GM19239 (cell line): ENCODE data around the gene MEGF11.

ENCODE experiments used
- DNase-seq: peaks from one replicate; pipeline ENCODE4 v3.0.0; 2011; ENCODE audit warnings: low spot score; ENCODE audit not compliant: insufficient read length
- FAIRE-seq: peaks from 2 replicates; lab custom pipeline; 2011; peaks lifted over from hg19 to GRCh38; lab: Jason Lieb, UNC

Gene MEGF11

DNA sequence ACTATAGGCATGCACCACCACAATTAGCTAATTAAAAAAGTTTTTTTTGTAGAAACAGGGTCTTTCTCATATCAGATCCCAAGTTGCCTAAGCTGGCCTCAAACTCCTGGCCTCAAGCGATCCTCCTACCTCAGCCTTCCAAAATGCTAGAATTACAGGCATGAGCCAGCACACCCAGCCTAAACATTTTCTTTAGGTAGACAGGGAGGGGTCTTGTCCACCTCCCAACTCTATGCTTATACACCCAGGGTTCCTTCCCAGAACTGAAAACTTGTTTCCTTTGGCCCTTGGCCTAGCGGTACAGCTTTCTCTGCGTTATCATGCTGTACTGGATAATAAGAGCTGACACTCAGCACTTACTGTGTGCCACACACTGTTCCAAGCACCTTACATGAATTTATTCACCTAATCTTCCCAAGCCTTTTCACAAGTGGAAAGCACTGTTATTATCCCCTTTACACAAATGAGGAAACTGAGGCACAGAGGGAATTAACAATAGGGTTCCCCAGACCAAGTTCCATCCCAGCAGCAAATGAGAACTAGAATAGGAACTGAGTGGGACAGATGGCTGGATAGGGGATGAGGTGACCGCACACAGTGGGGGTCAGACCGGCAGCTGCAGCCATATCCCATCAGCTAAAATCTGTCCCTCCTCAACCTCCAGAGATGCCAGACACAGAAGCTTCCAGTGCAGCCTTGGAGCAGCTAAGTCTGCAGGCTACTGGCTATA, 150.8 kb downstream of the MEGF11 start:
- FAIRE-seq (no peak), DNase-seq (no peak)

DNA sequence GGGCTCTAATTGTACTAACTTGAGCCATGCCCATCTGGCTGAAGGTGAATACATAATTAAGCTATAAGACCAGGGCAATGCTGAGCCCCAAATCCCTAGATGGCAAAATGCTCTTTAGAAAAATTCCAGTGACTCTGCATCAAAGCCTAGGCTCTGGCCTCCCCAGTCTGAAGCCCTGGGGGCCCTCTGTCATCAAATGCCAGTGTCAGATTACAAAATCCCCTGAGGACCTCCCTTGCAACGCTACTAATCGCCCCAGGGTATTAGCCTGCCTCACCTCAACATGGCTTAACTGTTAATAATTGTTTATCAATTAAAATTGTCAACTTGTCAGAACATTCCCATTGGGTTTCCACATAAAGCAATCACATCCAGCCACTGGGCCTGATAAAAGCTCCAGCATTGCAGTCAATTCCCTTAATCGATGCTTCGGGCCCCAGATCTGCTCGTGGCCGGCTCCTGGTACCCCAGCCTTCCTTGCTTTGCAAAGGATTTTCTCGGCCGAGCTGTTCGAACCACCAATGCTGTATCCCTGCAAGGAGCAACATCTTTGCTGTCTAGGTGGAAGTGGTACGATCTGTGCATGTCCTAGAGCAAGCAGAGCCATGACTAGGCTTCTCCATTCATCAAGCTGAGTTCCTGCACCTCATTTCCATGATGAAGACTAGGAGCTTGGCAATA, 151.7 kb downstream of the MEGF11 start:
- FAIRE-seq: no peak
- no peak for DNase-seq

DNA sequence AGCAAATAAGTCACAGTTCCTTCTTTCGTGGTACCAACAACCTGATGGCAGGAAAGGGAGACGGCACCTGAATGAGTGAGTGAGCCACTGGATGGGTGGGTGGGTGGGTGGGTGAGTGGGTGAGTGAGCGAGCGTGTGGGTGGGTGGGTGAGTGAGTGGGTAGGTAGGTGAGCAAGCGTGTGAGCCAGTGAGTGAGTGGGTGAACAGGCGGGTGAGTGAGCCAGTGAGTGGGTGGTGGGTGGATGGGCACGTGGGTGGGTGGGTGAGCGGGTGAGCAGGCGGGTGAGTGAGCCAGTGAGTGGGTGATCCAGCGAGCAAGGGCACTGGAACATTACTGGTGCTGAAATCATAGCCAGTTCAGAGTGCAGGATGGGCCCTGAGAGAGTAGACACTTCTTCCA, 152.8 kb downstream of the MEGF11 start:
- no peak for FAIRE-seq
- DNase-seq: no peak

DNA sequence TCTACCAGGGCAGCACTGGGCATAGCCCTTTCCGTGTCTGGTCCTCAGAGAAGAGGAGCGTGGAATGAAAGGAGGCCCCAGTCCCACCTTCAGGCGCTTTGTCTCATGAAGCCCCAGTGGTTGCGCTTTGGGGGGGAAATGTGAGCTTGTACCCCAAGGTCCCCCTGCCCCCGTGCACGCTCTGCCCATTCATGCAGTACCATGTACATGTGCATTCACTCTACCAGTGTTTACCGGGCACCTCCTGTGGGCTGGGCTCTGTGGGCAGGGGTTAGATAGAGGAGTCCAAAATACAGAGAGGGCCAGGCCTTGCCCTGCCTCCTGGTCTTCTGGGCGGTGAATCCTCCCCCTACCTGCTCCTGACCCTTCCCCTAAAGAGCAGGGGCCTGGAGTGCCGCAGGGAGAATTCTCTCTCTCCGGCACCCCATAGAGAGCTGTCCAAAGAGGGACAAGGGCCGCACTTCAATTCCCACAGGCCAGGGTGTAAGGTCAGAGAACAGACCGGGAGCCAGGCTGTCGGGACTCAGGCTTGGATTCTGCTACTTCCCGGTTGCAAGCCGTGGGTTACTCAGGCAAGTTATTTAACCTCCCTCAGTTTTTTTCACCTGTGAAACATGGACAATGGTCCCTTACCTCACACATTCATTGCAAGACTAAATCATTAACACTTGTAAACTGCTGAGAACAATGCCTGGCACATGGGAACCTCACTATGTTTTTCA, 153.4 kb downstream of the MEGF11 start:
- FAIRE-seq: no peak

DNA sequence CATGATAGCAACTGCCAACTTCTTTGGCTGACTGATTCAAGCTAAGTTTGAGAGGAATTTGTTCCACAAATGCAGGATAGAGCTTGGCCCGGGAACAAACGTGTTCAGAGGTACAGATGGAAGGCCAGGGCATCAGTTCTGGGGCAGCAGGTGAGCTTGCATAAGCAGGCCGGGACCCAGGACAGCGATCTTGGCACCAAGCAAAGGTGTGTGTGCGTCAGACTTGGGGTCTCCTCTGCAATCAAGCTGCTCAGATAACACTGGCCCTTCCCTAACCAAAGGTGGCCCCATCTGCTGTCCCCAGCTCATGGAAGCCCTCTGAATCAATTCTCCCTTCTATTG, 155.6 kb downstream of the MEGF11 start:
- DNase-seq: no peak
- FAIRE-seq: no peak

More for the DNA sequence above, 153.4 kb downstream of the MEGF11 start:
- no peak for DNase-seq

DNA sequence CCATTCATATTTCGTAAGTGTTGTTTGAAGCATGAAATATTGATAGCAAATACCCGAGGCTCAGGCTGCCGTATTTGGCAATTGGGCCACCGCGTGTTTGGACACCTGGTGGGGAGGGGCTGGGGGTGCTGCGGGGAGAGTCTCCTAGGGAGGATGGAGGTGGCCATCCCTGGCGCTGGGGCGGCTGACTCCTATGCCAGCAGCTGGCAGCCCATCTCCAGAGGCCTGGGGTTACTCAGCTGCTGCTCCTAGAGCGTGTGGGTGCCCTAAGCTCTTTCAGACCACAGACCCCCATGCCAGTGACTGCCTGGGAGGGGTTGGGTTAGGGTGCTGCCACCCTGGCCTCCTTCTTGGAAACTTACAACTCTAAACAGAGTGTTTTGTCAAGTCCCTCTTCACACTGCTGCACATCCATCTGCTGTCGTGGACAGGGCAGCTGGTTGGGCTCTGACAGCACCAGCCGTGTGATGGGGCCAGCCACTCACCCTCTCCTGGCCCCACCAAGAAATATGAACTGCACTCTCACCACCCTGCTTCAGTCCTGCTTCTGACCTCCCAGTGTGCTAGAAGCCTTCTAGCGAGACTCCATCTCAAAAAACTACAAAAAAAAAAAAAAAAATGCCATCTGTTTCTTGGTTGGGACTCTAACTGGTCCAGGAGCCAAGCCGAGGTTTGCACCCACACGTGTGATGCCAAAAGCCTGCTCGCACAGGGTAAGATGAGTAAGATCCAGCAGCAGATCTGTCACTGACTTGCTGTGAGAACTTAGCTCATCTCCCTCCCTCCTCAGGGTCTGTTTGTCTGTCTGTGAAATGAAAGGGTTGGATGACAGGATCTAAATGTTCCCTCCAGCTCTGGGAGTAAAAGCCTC, 156.2 kb downstream of the MEGF11 start:
- FAIRE-seq (no peak), DNase-seq (no peak)

DNA sequence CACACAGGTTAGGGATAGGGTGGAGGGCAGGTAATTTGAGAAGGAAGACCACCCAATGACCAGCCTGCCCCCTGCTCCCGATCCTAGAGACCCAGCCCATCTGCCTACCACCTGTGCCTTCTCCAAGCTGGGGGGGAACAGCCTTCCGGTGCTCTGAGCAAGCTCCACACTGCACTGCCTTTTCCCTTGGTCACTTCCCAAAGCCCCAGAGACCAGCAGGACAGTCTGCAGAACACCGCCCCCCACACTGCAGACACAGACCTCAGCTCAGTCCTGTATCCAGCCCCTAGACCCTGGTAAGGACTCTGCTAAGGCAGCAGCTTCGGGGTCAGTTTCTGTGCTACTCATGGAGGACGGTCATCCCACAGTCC, 156.9 kb downstream of the MEGF11 start:
- DNase-seq (no peak), FAIRE-seq (no peak)

DNA sequence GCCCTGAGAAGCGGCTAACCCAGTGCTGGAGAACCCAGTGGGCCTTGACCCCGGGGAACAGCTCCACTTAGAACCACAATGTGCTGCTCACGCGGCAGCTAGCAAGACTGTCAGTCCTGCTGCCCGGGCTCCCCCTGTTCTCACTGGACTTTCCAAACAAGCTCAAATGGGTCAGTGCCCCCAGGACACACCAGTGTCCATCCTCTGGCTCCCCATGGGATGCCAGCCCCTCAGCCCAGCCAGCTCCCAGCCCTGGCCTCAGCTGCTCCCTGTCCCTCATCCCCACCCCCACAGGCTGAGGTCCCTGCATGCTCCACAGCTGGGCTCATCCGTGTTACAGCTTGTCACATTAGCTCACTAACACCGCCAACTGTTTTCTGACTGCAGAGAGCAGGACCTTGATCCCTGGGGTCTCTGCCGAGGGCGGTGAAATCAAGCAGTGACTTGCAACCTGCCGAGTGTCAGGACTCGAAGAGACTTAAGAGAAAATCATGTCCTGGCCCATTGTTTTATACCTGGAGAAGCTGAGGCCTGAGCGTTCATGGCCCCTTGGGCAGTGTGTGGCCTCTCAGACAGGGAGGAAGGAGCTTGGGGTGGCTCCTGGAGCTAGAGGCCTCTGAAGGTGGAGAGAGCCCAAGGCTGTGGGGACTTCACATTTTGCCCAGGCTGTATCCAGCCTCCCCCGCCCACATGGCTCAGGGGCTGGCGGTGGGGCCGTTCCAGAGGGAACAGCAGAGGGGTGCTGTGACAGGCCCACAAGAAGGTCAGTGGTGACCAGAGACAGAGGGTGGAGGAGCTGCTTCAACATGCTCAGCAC, 157.5 kb downstream of the MEGF11 start:
- DNase-seq (no peak), FAIRE-seq (no peak)

DNA sequence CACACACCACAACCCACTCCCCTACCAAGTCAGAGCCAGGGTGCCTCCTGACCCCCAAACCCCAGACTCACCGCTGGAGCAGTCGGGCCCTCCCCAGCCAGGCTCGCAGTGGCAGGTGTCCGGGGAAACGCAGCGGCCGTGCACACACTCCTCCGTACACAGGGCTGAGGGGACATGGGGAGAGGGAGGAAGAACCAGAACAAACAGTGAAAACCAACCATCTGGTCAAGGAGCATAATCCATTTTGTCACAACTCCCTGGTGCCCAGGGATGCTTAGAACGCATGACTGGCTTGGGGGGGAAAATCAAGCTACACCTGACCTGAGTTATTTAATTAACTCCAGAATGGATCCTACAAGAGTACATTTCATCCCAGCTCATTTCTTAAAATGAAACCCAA, 159.2 kb downstream of the MEGF11 start:
- DNase-seq (no peak), FAIRE-seq (no peak)

DNA sequence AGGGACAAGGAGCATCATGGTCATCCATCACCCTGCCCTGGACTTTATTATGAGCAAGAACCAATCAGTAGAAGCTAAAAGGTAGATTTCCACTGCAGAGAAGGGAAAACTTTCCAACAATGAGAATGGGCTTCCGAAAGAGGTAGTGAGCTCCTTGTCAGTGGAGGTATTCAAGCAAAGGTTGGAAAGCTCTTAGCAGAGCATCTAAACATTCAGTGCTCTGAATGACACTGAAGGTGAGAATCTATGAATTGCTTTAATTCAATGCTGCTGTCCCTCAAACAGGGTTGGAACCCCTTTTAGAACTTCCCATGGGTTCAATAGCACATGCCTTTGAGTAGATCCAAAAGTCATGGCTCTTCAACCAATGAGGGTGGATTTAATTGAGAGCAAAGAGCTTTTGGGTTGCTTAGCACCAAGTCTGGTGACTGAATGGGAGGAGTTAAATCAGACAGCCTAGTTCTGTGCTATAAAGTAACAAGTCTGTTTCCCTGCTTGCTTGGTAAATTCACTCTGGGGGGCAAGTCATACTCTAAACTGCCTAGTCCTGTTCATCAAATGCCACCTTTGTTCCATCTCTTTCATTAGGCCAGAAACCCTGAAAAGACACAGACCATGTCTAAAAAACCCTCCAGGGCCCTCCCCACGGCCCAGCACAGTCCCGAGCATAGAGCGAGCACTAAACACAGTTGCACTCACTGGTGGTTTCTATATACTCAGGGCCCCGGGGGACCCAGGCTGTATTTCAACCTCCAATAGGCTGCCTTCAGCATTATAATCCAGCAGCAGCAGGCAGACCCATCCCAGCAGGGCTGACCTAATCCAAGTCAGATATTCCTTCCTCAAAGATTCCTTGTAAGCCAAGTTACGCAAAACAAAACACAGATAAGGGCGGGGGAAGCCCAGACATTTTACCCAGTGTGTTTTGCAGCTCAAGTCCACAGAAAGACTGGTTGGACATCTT, 161.2 kb downstream of the MEGF11 start:
- FAIRE-seq (no peak), DNase-seq (no peak)

DNA sequence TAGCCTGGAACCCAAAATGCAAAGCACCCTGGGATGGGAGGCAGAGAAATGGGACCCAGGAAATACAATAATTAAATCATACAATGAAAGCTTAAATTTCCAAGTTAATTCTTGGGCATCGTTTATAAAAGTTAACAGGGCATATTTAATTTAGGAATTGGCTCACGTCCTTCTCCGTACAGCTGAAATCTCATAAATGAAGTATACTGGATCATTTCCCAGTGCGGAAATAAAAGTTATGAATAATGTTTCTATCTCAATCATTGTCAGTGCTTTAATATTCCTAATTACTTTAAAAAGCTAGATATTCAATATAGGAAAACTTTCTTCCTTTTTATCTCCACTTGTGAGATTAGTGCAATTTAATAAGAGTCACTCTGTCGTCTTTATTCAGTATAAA, 164.0 kb downstream of the MEGF11 start:
- FAIRE-seq (no peak), DNase-seq (no peak)

DNA sequence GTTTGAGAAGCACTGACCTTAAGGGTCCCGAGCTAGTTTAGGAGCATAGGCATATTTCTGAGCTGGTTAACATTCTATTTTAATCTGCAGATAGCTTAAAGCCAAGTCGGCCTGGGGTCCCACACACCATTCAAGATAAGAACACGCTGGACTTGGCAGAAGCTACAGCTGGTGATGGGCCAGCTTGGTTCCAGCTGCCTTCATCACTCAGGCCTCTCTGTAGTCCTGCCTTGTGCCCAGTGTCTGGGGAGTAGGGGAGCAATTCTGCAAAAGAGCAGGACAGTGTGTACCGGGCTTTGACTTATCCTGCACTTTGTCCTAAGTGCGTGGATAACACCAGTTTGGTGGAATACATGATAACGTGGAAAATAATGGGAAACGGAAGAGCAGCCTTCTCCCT, 164.5 kb downstream of the MEGF11 start:
- FAIRE-seq (no peak), DNase-seq (no peak)

DNA sequence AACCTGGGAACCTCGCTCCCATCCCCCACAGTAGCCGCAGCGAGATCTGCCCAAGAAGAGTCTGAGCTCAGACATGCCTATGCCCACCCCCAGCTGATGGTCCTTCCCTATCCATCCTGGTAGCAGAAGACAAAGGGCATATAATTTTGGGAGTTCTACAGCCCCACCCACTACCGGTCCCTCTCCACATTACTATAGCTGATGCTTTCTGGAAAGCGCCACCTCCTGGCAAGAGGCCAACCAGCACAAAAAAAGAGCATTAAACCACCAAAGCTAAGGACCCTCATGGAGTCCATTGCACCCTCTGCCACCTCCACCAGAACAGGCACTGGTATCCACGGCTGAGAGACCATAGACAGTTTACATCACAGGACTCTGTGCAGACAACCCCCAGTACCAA, 168.4 kb downstream of the MEGF11 start:
- DNase-seq: no peak
- no peak for FAIRE-seq

DNA sequence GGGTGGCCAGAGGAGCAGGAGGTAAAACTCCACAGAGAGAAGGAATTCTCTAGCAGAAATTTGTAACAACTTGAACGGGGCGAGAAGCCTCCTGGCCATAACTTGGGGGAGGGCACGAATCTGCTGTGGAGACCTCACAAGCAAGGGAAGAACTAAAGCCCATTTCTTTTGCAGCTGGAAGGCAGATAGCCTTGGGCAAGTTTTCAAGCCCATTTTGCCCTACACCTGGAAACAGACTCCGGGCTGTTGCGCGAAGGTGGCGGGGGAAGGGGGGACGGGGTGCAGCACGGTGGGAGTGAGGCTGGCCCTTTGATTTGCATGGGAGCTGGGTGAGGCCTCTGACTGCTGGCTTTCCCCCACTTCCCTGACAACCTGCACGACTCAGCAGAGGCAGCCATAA, 168.8 kb downstream of the MEGF11 start:
- FAIRE-seq (no peak), DNase-seq (no peak)

DNA sequence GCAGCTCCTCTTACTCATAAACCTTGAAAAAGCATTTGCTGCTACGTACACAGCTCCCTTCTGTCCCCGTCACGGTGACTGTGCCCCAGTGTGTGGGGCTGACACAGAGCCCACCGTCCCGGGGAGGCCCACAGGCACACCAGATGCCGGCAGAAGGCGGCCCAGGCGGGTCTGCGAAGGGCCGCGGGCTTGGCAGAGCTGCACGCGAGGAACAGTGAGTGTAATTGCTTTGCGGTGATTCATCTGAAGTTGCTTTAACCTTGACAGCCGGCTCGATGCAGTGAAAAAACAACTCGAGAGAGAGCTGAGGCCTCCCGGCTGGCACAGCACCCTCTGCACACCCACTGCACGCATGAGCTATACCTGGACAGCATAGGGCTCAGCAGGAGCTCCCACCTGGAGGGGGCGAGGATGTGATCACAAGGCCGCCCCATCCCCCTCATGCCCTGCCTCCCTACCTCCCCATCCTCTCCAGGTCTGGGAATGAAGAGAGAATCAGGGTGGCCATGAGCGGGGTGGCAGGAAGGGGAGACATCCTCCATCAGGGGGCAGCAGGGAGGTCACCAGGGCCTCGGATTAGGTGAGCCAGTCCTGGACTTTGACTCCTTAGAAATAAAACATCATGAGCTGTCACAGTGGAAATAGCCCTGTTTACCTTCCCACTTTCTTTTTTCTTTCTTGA, 172.7 kb downstream of the MEGF11 start:
- no peak for FAIRE-seq
- DNase-seq: no peak

DNA sequence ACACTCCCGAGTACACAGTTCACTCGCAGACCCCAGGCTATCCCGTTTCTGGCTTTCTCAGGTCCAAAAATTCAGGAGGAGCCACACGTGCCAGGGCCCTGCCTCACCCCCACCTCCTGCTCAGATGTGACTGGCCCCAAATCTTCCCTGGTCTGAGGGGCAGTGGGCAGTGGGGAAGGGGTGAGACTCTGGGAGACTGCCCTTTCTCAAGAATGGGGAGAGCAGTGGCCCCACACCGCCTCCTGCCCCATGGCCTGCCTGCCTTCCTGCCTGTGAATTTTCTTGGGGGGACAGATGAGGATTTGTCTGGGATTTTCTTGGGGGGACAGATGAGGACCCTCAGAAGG, 174.6 kb downstream of the MEGF11 start:
- FAIRE-seq: no peak
- no peak for DNase-seq

DNA sequence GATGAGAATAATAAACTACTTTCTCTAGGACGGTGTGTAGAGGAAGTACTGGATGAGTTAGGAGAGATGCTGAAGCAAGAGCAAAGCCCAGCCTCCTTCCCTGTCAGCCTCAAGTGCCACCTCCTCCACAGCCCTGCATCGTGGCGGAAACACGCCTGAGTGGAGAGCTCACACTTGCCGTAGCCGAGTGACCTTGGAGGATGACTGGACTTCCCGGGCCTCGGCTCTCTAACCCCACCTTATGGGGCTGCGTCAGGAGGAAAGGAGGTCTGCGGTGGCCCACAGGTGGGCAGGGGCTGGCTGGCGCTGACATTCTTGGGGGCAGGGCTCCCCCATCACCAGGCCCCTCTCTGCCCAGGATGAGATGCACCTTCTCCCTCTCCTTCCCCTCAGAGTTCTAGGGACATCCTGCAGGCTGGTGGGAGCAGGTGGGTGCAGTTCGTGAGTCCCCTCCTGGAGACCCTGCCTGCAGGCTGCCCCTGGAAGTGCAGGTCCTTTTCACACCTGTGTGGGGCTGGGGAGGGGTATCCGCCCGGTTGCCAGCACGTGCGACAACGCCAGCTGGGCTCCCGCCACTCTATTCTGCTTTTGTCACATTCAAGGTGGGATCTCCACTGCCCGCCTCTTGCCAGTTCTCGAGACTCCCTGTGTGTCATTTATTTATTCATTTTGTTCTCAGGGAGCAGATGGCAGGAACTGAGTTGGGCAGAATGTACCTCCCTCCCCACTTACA, 175.2 kb downstream of the MEGF11 start:
- no peak for DNase-seq
- FAIRE-seq: no peak

DNA sequence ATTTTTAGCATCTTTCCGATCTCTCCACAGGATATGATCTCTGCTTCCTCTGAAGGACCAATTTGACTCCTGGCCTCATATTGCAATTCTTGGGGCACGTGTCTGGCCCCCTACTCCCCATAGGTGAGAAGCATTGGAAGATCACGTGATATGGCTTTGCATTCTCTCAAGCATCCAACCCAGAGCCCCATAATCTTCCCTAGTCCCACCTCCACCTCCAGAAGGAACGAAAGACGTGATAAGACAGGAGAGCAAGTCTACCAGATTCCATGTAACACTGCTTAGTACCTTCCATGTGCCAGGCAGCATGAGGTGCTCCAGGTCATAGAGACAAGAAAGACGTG, 176.3 kb downstream of the MEGF11 start:
- no peak for DNase-seq
- no peak for FAIRE-seq
